GM19193 (cell line): ENCODE results near the gene STK38L.

Experiments used
- POLR2A ChIP-seq: IDR thresholded peaks from 4 replicates; pipeline ENCODE4 v1.6.1; 2011; ENCODE audit not compliant: insufficient read depth, insufficient read length; ENCODE audit errors: extremely low read depth

STK38L gene

DNA sequence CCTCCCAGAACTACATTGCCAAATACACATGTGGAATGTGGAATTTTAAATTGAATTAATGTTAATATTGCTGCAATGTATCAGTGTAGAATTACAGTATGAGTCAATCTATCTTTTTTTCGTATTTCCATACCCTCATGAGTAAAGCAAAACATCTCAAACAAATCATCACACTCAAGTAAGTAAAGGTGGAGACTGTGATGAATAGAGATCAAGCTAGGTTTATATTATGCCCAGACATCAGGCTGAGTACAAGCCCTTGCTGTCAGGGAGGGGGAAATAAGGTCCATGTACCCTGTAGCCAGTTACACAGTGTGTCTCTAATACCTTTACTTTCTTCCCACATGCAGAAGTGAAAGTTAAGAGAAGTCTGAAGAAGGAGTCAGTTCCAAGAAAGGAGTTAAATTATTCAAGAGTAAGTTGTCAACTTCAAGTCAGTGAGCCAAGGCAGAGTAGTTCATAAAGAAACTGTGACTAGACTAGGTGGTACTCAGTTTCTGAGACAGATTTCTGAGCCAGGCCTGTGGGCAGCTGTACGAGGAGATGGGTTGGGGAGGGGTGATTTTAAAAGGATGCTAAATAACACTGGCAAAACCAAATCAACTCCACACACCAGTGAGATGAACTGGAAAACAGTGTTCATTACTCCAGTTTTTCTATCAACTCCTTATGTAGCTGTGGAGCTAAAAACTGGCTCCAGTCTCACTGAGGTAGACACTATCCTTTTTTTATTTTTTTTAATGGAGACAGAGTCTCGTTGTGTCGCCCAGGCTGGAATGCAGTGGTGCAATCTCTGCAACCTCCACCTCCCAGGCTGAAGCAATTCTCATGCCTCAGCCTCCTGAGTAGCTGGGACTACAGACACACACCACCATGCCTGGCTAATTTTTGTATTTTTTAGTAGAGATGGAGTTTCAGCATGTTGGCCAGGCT lies 23.8 kb upstream of the STK38L start:
- peak; percentile 13 for TF ChIP-seq POLR2A

DNA sequence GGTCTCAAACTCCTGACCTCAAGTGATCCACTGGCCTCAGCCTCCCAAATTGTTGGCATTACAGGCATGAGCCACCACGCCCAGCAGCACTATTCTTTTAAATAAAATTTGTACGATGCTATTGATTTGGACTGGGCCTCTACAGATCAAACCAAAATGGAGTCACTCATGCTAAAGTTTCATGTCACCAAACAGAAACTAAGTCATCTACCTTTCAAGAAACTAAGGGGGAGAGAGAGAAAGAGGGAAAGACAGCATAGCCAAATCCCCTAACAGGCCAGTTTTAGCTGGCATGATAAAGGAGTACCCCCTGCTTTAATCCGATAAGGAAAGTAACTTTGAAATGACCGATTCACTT lies 23.1 kb upstream of the STK38L start:
- TF ChIP-seq POLR2A, result no peak

- TF ChIP-seq POLR2A, result no peak
Measured at GRCh38 chr12:27221625-27222387, 22.3 kb upstream of the STK38L start.

- TF ChIP-seq POLR2A, result no peak
Measured at GRCh38 chr12:27226407-27226929, 17.6 kb upstream of the STK38L start.

DNA sequence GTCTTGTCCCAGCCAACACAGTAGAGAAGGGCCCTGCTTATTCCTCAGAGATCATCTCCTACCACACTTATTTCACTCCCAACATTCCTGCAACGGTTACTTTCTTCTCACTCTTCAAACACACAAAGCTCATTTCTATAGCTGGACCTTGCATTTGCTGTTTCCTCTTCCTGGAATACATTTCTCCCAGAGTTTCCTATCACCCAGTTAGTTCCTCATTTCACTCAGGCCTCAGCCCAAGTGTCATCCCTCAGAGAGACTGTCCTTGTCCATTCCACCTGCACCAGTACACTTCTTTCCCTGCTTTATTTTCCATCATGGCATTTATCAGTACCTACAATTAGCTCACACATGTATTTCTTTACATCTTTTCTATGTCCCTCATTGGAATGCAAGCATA lies 14.7 kb upstream of the STK38L start:
- TF ChIP-seq POLR2A, result no peak

GRCh38 chr12:27233814-27234213 lies 10.3 kb upstream of the STK38L start:
- TF ChIP-seq POLR2A, result no peak

- TF ChIP-seq POLR2A, result no peak
Measured at GRCh38 chr12:27236498-27236897, 7.6 kb upstream of the STK38L start.

DNA sequence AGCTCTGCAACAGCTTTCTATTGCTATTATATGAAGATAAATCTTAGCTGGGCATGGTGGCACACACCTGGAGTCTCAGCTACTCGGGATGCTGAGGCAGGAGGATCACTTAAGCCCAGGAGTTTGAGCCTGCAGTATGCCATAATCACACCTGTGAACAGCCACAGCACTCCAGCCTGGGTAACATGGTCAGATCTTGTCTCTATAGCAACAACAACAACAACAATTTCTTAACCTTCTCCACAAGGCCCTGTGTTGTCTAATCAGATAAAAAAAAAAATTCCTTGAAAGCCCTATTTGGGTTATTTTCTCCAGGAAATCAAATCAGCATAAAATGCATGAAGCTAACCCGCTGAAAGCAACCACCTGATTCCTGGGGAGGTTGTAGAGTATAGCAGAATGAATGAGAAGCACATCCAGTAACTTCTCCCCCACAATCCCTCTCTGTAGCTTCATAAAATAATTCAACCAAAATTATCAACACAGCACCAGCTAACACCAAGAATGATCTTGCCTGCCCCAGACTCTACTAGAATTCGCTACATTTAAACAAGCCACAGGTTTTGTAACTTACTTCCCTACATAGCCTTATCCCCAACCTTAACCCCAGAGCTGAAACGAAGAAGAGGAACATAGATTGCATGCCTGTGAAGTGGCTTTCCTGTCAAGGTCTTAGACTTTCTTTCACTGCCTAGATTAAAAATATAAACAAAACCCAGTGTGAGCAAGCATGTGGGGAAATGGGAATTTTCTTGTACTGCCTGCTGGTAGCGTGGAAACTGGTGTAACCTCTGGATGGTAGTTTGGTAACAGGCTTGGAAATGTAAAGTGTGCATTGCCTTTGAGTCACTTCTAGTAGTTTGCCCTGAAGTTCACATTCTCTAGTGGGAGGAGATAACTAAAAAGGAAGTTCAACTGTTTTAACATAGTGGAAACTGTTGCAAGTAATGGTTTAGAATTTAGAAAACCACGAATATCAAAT lies 6.0 kb upstream of the STK38L start:
- TF ChIP-seq POLR2A, result no peak

- no peak for TF ChIP-seq POLR2A
Measured at GRCh38 chr12:27243006-27243405, 1.1 kb upstream of the STK38L start.

DNA sequence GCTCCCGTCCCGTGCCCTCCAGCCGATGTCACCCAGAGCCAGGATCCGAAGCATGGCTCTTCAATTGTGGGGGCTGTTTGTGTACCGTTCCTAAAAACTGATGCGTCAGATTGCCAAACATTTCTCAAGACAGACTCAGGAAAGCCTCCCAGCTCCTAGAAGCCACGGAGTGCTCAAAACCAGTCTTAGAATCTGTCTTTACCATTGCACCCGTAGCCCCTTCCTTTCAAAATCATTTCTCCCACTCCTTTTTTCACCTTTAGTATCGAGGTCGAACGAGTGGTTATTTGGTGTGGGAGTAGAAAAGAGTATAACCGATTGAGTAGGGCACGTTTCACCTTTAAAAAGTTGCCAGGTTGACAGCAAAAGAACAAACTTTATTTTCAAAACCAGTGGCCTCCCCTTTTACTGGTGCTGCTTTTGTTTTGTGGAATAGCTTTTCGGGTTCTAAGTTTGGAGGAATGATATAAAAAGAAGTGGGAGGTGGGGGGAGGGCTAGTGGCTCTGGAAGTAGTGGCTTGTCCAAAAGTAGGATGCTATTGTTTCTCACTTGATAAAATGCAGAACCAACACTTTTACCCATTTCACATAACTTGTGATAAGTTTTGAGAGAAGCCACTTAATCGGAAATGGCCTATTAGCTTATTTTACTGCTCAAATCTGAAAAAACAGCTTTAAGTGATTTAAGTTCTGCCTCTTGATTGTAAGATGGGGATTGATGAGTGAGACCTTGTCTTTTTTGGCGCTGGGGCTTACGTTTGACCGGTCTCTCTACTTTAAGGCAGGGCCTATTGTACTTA lies 803 bp downstream of the STK38L start:
- TF ChIP-seq POLR2A, result no peak

- TF ChIP-seq POLR2A, result no peak
Measured at GRCh38 chr12:27246141-27246540, 2.1 kb downstream of the STK38L start.

GRCh38 chr12:27246774-27247173 lies 2.7 kb downstream of the STK38L start:
- no peak for TF ChIP-seq POLR2A

GRCh38 chr12:27252934-27253333 lies 8.8 kb downstream of the STK38L start:
- no peak for TF ChIP-seq POLR2A

DNA sequence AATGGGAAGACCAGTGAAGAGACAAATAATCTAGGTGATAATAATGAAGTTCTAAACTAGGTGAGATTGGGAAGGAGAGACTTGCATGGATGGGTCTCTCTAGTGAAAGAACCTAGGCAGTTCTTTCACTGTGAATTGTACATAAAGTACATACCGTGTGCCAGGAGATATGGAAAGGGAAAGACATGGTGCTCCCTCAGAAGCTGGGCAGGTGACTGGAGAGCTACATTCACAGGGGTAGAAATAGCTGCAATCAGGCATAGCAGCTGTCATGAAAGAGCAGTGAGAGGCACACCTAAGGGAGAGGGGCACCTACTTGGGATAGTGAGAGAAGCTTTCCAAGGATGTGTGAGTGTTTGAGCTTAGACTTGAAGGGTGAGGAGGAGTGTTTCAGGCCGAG lies 9.3 kb downstream of the STK38L start:
- TF ChIP-seq POLR2A, result no peak
